Testis (tissue), 2 donors: Measurements from ENCODE around the gene PLEKHF1.

ENCODE experiments used
- POLR2A ChIP-seq: fragments of 450-650 bp; IDR thresholded peaks from one replicate; pipeline ENCODE4 v1.6.1; 2017; ENCODE audit warnings: antibody characterized with exemption, mild to moderate bottlenecking, moderate library complexity
- TF ChIP-seq, protein P1 (sequence below), 3 experiments: fragments of 450-650 bp in 2 of 3; fragments of 200-600 bp in 1 of 3; sonication (generic) in 1 of 3; IDR thresholded peaks; one replicate each; pipeline ENCODE4 v1.5.1; 2016 to 2019; ENCODE audit warnings: antibody characterized with exemption in 3 of 3, mild to moderate bottlenecking in 2 of 3, moderate library complexity in 1 of 3

DNA sequence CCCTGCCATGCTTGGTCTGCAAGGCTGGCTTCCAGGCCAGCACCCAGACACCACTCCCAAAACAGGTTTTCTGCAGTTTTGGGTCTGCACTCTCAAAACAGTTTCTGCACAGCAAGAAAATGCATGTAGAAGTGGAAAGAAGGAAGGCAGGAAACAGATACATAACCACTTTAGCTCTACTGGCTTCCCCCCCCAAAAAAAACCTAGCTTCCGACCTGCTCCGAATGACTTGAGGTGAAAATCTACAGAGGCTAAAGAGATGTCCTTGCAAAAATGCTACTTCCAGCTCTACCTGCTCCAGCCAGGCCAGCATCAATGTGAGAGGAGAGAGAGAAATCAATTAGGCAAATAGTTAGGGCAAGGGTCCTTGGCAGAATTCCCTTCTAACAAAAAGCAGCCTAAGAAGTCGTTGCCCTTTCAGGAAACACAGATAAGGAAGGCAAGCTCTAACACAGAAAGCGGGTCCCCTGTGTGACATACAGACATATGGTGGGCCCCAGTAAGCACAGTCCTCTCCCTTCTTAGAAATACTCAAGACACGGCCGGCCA, 46.4 kb downstream of the PLEKHF1 start:
- TF ChIP-seq, protein P1, sequence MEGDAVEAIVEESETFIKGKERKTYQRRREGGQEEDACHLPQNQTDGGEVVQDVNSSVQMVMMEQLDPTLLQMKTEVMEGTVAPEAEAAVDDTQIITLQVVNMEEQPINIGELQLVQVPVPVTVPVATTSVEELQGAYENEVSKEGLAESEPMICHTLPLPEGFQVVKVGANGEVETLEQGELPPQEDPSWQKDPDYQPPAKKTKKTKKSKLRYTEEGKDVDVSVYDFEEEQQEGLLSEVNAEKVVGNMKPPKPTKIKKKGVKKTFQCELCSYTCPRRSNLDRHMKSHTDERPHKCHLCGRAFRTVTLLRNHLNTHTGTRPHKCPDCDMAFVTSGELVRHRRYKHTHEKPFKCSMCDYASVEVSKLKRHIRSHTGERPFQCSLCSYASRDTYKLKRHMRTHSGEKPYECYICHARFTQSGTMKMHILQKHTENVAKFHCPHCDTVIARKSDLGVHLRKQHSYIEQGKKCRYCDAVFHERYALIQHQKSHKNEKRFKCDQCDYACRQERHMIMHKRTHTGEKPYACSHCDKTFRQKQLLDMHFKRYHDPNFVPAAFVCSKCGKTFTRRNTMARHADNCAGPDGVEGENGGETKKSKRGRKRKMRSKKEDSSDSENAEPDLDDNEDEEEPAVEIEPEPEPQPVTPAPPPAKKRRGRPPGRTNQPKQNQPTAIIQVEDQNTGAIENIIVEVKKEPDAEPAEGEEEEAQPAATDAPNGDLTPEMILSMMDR (IDR thresholded peaks at IDR 0.05), result no peak
- no peak for TF ChIP-seq POLR2A
